Measurements from ENCODE around the gene ETNPPL.

DNA sequence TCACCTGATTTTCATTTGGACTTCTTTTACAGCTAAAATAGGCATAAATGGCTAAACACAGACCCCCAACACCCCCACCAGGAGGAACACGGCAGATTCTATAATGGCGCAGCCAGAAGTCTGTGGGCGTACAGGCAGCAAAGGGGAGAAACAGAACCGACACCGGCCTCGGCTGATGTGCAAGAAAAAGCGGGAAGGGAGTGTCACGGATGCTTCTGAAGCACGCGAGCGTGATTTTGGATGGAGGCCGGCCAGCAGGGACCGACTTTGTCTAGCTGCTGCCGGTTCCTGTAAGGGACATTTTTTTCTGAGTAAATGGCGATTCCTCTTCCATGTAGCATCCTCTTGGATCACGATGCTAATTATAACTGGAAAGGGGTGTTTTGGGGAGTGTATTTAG lies 24.9 kb upstream of the ETNPPL start:
- TF ChIP-seq CTCF (IDR thresholded peaks at IDR 0.05; ENCODE audit: poor library complexity, severe bottlenecking) (no peak), TAF1 (IDR thresholded peaks at IDR 0.05; ENCODE audit: low read depth) (no peak), EZH2 (IDR thresholded peaks at IDR 0.05; ENCODE audit: borderline replicate concordance, insufficient read depth, low read length, poor library complexity, severe bottlenecking) (no peak), EP300 (conservative IDR thresholded peaks at IDR 0.05; ENCODE audit: poor library complexity, severe bottlenecking) (no peak), POLR2AphosphoS5 (IDR thresholded peaks at IDR 0.05) (no peak), MXI1 (conservative IDR thresholded peaks at IDR 0.05; ENCODE audit: poor library complexity, severe bottlenecking) (no peak), SMC3 (conservative IDR thresholded peaks at IDR 0.05; ENCODE audit: poor library complexity) (no peak), RAD21 (conservative IDR thresholded peaks at IDR 0.05) (no peak)
- TF ChIP-seq, protein P1, sequence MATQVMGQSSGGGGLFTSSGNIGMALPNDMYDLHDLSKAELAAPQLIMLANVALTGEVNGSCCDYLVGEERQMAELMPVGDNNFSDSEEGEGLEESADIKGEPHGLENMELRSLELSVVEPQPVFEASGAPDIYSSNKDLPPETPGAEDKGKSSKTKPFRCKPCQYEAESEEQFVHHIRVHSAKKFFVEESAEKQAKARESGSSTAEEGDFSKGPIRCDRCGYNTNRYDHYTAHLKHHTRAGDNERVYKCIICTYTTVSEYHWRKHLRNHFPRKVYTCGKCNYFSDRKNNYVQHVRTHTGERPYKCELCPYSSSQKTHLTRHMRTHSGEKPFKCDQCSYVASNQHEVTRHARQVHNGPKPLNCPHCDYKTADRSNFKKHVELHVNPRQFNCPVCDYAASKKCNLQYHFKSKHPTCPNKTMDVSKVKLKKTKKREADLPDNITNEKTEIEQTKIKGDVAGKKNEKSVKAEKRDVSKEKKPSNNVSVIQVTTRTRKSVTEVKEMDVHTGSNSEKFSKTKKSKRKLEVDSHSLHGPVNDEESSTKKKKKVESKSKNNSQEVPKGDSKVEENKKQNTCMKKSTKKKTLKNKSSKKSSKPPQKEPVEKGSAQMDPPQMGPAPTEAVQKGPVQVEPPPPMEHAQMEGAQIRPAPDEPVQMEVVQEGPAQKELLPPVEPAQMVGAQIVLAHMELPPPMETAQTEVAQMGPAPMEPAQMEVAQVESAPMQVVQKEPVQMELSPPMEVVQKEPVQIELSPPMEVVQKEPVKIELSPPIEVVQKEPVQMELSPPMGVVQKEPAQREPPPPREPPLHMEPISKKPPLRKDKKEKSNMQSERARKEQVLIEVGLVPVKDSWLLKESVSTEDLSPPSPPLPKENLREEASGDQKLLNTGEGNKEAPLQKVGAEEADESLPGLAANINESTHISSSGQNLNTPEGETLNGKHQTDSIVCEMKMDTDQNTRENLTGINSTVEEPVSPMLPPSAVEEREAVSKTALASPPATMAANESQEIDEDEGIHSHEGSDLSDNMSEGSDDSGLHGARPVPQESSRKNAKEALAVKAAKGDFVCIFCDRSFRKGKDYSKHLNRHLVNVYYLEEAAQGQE (IDR thresholded peaks at IDR 0.05; ENCODE audit: borderline replicate concordance) = no peak

Measured in neural cell (in vitro differentiated cells).